ENCODE results near the gene METTL3.

The METTL3 gene

GRCh38 chr14:21528381-21529348 lies 17.5 kb upstream of the METTL3 start:
- Histone ChIP-seq H3K4me2 (ENCODE audit: low read depth, low read length, poor library complexity, severe bottlenecking) (no peak overlapping the region), H3K27ac (ENCODE audit: low read depth, low read length) (no peak overlapping the region), H3K4me3 (ENCODE audit: insufficient read depth, low read length, poor library complexity, severe bottlenecking) (no peak overlapping the region)

GRCh38 chr14:21527318-21527679 lies 16.2 kb upstream of the METTL3 start:
- H3K4me3 ChIP-seq (ENCODE audit: insufficient read depth, low read length, poor library complexity, severe bottlenecking), result no peak overlapping the region

More at GRCh38 chr14:21528381-21529348, 17.5 kb upstream of the METTL3 start:
- Histone ChIP-seq H3K9ac (ENCODE audit: low read length) (no peak overlapping the region), H2AFZ (ENCODE audit: low read depth, low read length, severe bottlenecking) (no peak overlapping the region), H3K27me3 (ENCODE audit: low read length) (no peaks in the 10 kb centered on the region), H4K20me1 (ENCODE audit: low read depth, low read length) (no peaks in the 10 kb centered on the region), H3K79me2 (ENCODE audit: insufficient read depth, low read length) (no peaks in the 10 kb centered on the region), H3K9me2 (replicated peaks; ENCODE audit: insufficient read depth, low read length) (no peaks in the 10 kb centered on the region), H3K9me3 (ENCODE audit: insufficient read depth, low read length) (no peaks in the 10 kb centered on the region), H3F3A (ENCODE audit: insufficient read depth) (no peaks in the 10 kb centered on the region), H3K36me3 (ENCODE audit: low read length) (no peaks in the 10 kb centered on the region)
- TF ChIP-seq CTCF (IDR thresholded peaks at IDR 0.05; ENCODE audit: insufficient read depth, low read length, poor library complexity, severe bottlenecking) (no peak), EZH2phosphoT487 (conservative IDR thresholded peaks at IDR 0.05; ENCODE audit: low read length) (no peak)

GRCh38 chr14:21526672-21527317 lies 15.7 kb upstream of the METTL3 start:
- Histone ChIP-seq H4K20me1 (ENCODE audit: low read depth, low read length) (no peaks in the 10 kb centered on the region), H3K36me3 (ENCODE audit: low read length) (no peaks in the 10 kb centered on the region), H3F3A (ENCODE audit: insufficient read depth) (no peaks in the 10 kb centered on the region), H3K9ac (ENCODE audit: low read length) (no peak overlapping the region), H2AFZ (ENCODE audit: low read depth, low read length, severe bottlenecking) (no peak overlapping the region), H3K4me3 (ENCODE audit: insufficient read depth, low read length, poor library complexity, severe bottlenecking) (no peak overlapping the region), H3K4me2 (ENCODE audit: low read depth, low read length, poor library complexity, severe bottlenecking) (peak overlapping the region; percentile 25), H3K79me2 (ENCODE audit: insufficient read depth, low read length) (no peaks in the 10 kb centered on the region), H3K27ac (ENCODE audit: low read depth, low read length) (no peak overlapping the region), H3K9me2 (replicated peaks; ENCODE audit: insufficient read depth, low read length) (no peaks in the 10 kb centered on the region), H3K9me3 (ENCODE audit: insufficient read depth, low read length) (no peaks in the 10 kb centered on the region), H3K27me3 (ENCODE audit: low read length) (no peaks in the 10 kb centered on the region)
- no peak for TF ChIP-seq CTCF (IDR thresholded peaks at IDR 0.05; ENCODE audit: insufficient read depth, low read length, poor library complexity, severe bottlenecking)
- no peak for TF ChIP-seq EZH2phosphoT487 (conservative IDR thresholded peaks at IDR 0.05; ENCODE audit: low read length)

More at GRCh38 chr14:21527318-21527679, 16.2 kb upstream of the METTL3 start:
- Histone ChIP-seq H3K9me3 (ENCODE audit: insufficient read depth, low read length) (no peaks in the 10 kb centered on the region), H3K36me3 (ENCODE audit: low read length) (no peaks in the 10 kb centered on the region), H4K20me1 (ENCODE audit: low read depth, low read length) (no peaks in the 10 kb centered on the region), H3K4me2 (ENCODE audit: low read depth, low read length, poor library complexity, severe bottlenecking) (no peak overlapping the region), H3K27me3 (ENCODE audit: low read length) (no peaks in the 10 kb centered on the region), H3K79me2 (ENCODE audit: insufficient read depth, low read length) (no peaks in the 10 kb centered on the region), H3K27ac (ENCODE audit: low read depth, low read length) (no peak overlapping the region), H3F3A (ENCODE audit: insufficient read depth) (no peaks in the 10 kb centered on the region), H3K9me2 (replicated peaks; ENCODE audit: insufficient read depth, low read length) (no peaks in the 10 kb centered on the region), H2AFZ (ENCODE audit: low read depth, low read length, severe bottlenecking) (no peak overlapping the region), H3K9ac (ENCODE audit: low read length) (no peak overlapping the region)
- TF ChIP-seq EZH2phosphoT487 (conservative IDR thresholded peaks at IDR 0.05; ENCODE audit: low read length) (no peak), CTCF (IDR thresholded peaks at IDR 0.05; ENCODE audit: insufficient read depth, low read length, poor library complexity, severe bottlenecking) (no peak)
